Keratinocyte (primary cell): ENCODE results near the gene NFATC1. TPM values are rescaled to one million over a fixed set of nuclear protein-coding genes. Genes with fewer than 3 reads are reported as not detected.

Experiments used
- DNase-seq: peaks from one replicate; pipeline ENCODE4 v3.0.0-alpha.2; 2011; ENCODE audit warnings: low read depth, missing footprints, low spot score
- FAIRE-seq: peaks from 2 replicates; lab custom pipeline; 2011; peaks lifted over from hg19 to GRCh38; lab: Jason Lieb, UNC
- H2AFZ ChIP-seq: 2 replicates; pipeline ENCODE4 v1.6.0; 2012; ENCODE audit warnings: low read length, control low read depth, inconsistent platforms; ENCODE audit not compliant: control insufficient read depth
- H3K27ac ChIP-seq: 2 replicates; pipeline ENCODE4 v1.5.1; 2011; ENCODE audit warnings: low read length; ENCODE audit not compliant: control insufficient read depth, insufficient read depth
- H3K27me3 ChIP-seq: 3 replicates; pipeline ENCODE4 v1.6.0; 2011; ENCODE audit warnings: low read length; ENCODE audit not compliant: control insufficient read depth, insufficient read depth; ENCODE audit errors: extremely low read depth
- H3K36me3 ChIP-seq, 2 experiments: 2 replicates in 1 of 2; 3 replicates in 1 of 2; pipeline ENCODE4 v1.5.1; 2011; ENCODE audit warnings: low read length in 2 of 2, mild to moderate bottlenecking in 1 of 2; ENCODE audit not compliant: control insufficient read depth in 2 of 2, insufficient read depth in 2 of 2; ENCODE audit errors: extremely low read depth in 1 of 2
- H3K4me1 ChIP-seq: 3 replicates; pipeline ENCODE4 v1.5.1; 2011; ENCODE audit warnings: low read length; ENCODE audit not compliant: control insufficient read depth, insufficient read depth; ENCODE audit errors: extremely low read depth
- H3K4me2 ChIP-seq: 3 replicates; pipeline ENCODE4 v1.6.0; 2011; ENCODE audit warnings: low read depth, low read length; ENCODE audit not compliant: control insufficient read depth, insufficient read depth; ENCODE audit errors: extremely low read depth
- H3K4me3 ChIP-seq, 3 experiments: fragments of 200-600 bp in 1 of 3; sonication (generic) in 1 of 3; 2 replicates in 2 of 3; 3 replicates in 1 of 3; pipeline ENCODE4 v1.5.1; 2011 to 2016; ENCODE audit warnings: low read length in 3 of 3, mild to moderate bottlenecking in 3 of 3, control low read depth in 2 of 3, inconsistent platforms in 1 of 3, low read depth in 1 of 3, mixed read lengths in 1 of 3, mixed run types in 1 of 3, moderate library complexity in 1 of 3; ENCODE audit not compliant: control insufficient read depth in 2 of 3, insufficient read depth in 2 of 3; ENCODE audit errors: extremely low read depth in 1 of 3
- H3K79me2 ChIP-seq: 2 replicates; pipeline ENCODE4 v1.6.0; 2012; ENCODE audit warnings: low read length; ENCODE audit not compliant: control insufficient read depth, insufficient read depth
- H3K9ac ChIP-seq: 3 replicates; pipeline ENCODE4 v1.6.0; 2011; ENCODE audit warnings: low read length; ENCODE audit not compliant: control insufficient read depth, insufficient read depth; ENCODE audit errors: extremely low read depth
- H3K9me1 ChIP-seq: 3 replicates; pipeline ENCODE4 v1.6.0; 2011; ENCODE audit warnings: low read length; ENCODE audit not compliant: control insufficient read depth, insufficient read depth; ENCODE audit errors: extremely low read depth
- H3K9me3 ChIP-seq: 2 replicates; pipeline ENCODE4 v1.5.1; 2012; ENCODE audit warnings: low read depth, low read length; ENCODE audit not compliant: control insufficient read depth
- H4K20me1 ChIP-seq: 3 replicates; pipeline ENCODE4 v1.6.0; 2011; ENCODE audit warnings: low read length; ENCODE audit not compliant: control insufficient read depth, insufficient read depth; ENCODE audit errors: extremely low read depth
- EZH2 ChIP-seq: IDR thresholded peaks from one replicate; pipeline ENCODE4 v1.6.1; 2012; ENCODE audit warnings: inconsistent platforms, mild to moderate bottlenecking, low read length, moderate library complexity
- dilution Hi-C: fragments of 300-500 bp; cut with MboI; formaldehyde crosslinking; loops from one replicate; pipeline ENCODE4 v1.7.0; 2020; ENCODE audit warnings: low sequenced_read_pairs; ENCODE audit not compliant: extremely low pct_ligation_motif_present
- polyA plus RNA-seq, 5 experiments: library from polyadenylated mRNA; depleted of rRNA in 3 of 5; stranded (reverse) in 3 of 5; stranded (forward) in 1 of 5; unstranded in 1 of 5; fragments of >200 nt; gene quantifications; 1 replicate in 1 of 5; 2 replicates in 3 of 5; 3 replicates in 1 of 5; pipeline versions ENCODE4 v1.2.1 to v1.2.3, GENCODE V29; 2011 to 2012; ENCODE audit warnings: missing spikeins in 2 of 5, low read depth in 1 of 5, low replicate concordance in 1 of 5
- TF ChIP-seq, protein P1 (sequence below), 3 experiments: IDR thresholded peaks in 1 of 3; conservative IDR thresholded peaks in 1 of 3; optimal IDR thresholded peaks in 1 of 3; 2 replicates in 2 of 3; 3 replicates in 1 of 3; pipeline versions ENCODE3 to v1.5.1; 2011; ENCODE audit warnings: low read length in 3 of 3, mild to moderate bottlenecking in 3 of 3, moderate library complexity in 2 of 3, control low read depth in 1 of 3, inconsistent platforms in 1 of 3; ENCODE audit not compliant: insufficient read depth in 2 of 3; ENCODE audit errors: extremely low read depth in 1 of 3

NFATC1 gene
- polyA plus RNA-seq, 1 donor (not counting 4 experiments of a cell fraction or from before 2014, with no cell fraction given), result 0.77 TPM

DNA sequence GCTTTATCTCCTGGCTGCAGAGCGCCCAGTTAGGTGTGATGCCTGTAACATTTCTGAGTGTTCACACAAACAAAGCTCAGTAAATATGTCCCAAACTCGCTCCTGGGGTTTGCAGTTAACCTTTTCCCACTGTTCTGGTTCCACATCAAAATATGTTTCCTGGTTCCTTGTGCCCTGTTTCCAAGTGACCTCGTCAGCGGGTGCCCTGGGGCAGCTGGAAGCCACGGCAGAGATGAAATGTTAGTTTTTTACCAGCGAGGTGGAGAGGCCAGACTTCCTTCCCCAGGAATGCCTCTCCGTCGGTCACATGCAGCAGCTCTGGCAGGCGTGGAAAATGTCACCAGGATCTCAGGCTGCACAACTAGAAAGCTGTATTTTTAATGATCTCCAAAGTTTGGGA lies 18.2 kb downstream of the NFATC1 start:
- Histone ChIP-seq H3K4me2 (no peak overlapping the region), H3K79me2 (no peaks in the 10 kb centered on the region), H3K9me1 (no peaks in the 10 kb centered on the region), H3K27ac (no peak overlapping the region), H3K36me3 (no peaks in the 10 kb centered on the region), H2AFZ (no peak overlapping the region), H3K9me3 (no peaks in the 10 kb centered on the region), H3K27me3 (no peaks in the 10 kb centered on the region), H4K20me1 (no peaks in the 10 kb centered on the region), H3K4me3 (no peak overlapping the region), H3K4me1 (no peaks in the 10 kb centered on the region), H3K9ac (no peak overlapping the region)
- DNase-seq (no peak), FAIRE-seq (no peak)
- dilution Hi-C loops, result no loop called here
- no peak for TF ChIP-seq EZH2
- TF ChIP-seq, protein P1, sequence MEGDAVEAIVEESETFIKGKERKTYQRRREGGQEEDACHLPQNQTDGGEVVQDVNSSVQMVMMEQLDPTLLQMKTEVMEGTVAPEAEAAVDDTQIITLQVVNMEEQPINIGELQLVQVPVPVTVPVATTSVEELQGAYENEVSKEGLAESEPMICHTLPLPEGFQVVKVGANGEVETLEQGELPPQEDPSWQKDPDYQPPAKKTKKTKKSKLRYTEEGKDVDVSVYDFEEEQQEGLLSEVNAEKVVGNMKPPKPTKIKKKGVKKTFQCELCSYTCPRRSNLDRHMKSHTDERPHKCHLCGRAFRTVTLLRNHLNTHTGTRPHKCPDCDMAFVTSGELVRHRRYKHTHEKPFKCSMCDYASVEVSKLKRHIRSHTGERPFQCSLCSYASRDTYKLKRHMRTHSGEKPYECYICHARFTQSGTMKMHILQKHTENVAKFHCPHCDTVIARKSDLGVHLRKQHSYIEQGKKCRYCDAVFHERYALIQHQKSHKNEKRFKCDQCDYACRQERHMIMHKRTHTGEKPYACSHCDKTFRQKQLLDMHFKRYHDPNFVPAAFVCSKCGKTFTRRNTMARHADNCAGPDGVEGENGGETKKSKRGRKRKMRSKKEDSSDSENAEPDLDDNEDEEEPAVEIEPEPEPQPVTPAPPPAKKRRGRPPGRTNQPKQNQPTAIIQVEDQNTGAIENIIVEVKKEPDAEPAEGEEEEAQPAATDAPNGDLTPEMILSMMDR (optimal IDR thresholded peaks at IDR 0.05 in 1 of 3, IDR thresholded peaks at IDR 0.05 in 1 of 3, conservative IDR thresholded peaks at IDR 0.05 in 1 of 3; ENCODE audit: extremely low read depth in 1 of 3, insufficient read depth in 2 of 3, low read length in 3 of 3), result no peak

DNA sequence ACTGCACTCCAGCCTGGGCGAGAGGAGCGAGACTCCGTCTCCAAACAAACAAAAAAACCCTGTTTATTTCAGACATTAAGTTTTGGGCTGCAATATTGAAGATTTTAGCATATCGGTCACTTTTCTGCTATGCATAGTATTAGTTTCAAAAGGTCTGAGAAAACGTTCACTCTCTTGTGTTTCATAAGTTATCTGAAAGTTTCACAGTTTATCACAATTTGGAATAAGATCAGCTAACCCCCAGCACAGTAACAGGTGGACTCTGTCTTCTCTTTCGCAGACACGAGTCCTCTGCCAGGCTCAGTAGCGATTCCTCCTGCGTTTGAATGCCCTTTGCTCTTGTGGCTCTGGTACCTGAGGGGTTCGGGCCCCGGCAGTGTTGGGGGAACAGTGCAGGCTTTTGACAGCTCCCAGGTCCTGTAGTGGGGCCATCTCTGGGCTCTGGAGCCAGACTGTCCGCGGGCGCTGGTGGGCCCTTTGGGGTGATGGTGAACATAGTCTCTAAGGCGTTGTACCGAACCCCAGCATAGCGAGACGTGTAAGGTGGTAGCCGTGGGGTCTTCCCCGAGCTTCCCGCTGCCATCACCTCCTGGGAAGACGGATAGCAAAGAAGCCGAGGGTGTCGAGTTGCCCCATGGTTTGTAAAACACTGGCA lies 20.4 kb downstream of the NFATC1 start:
- Histone ChIP-seq H3K9ac (no peak overlapping the region), H3K4me2 (no peak overlapping the region), H3K36me3 (peaks cover 0 to 5% of the 10 kb centered on the region in 2 experiments), H3K27me3 (no peaks in the 10 kb centered on the region), H3K27ac (no peak overlapping the region), H4K20me1 (no peaks in the 10 kb centered on the region), H3K4me3 (no peak overlapping the region), H3K9me3 (no peaks in the 10 kb centered on the region), H3K79me2 (no peaks in the 10 kb centered on the region), H3K9me1 (no peaks in the 10 kb centered on the region), H2AFZ (no peak overlapping the region), H3K4me1 (no peaks in the 10 kb centered on the region)
- no peak for FAIRE-seq
- no peak for DNase-seq
- TF ChIP-seq, protein P1 (optimal IDR thresholded peaks at IDR 0.05 in 1 of 3, IDR thresholded peaks at IDR 0.05 in 1 of 3, conservative IDR thresholded peaks at IDR 0.05 in 1 of 3; ENCODE audit: extremely low read depth in 1 of 3, insufficient read depth in 2 of 3, low read length in 3 of 3), result no peak
- TF ChIP-seq EZH2, result no peak
- dilution Hi-C loops, result no loop called here
